Measurements from ENCODE around the gene ANXA2. TPM values are rescaled to one million over a fixed set of nuclear protein-coding genes. Genes with fewer than 3 reads are reported as not detected.

The ANXA2 gene
- total RNA-seq, 4 donors from 2014 or later, result 907 to 1,545 (median 1,123) TPM

DNA sequence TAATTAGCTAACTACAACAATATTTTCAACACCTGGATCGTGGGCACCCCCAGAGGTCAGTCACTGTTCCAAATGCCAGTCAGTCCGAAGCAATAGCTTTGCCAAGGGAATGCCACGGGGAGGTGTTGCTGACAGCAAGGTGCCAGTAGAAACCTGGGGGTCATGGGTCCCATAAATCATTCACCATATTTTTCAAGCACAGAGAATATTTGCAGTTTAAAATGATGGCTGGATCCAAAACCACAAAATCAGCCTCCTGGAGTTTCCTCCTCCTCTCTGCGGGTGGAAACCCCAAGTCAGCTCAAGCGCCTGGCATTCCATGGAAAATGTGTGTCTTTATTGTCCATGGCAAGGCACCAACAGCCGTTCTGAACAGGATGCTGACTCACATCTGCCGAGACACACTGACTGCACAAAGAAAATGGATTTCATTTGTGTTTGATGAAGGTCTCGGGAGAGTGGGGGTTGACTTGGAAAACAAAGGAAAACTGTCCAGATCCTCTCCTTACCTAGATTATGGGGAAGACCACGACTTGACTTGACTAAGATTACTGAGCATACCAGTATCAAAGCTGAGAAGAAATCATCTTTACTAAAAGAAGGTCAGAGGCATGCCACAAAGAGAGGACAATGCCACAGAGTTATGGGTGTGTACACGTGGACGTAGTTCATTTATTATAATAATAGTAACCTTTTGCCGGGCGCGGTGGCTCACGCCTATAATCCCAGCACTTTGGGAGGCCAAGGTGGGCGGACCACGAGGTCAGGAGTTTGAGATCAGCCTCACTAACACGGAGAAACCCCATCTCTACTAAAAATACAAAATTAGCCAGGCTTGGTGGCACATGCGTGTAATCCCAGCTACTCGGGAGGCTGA lies 26.4 kb downstream of the ANXA2 start:
- DNase-seq (ENCODE audit: low spot score), result peak; percentile 38
- ATAC-seq (ENCODE audit: low FRiP score), result peak; percentile 83
- TF ChIP-seq, protein P1, sequence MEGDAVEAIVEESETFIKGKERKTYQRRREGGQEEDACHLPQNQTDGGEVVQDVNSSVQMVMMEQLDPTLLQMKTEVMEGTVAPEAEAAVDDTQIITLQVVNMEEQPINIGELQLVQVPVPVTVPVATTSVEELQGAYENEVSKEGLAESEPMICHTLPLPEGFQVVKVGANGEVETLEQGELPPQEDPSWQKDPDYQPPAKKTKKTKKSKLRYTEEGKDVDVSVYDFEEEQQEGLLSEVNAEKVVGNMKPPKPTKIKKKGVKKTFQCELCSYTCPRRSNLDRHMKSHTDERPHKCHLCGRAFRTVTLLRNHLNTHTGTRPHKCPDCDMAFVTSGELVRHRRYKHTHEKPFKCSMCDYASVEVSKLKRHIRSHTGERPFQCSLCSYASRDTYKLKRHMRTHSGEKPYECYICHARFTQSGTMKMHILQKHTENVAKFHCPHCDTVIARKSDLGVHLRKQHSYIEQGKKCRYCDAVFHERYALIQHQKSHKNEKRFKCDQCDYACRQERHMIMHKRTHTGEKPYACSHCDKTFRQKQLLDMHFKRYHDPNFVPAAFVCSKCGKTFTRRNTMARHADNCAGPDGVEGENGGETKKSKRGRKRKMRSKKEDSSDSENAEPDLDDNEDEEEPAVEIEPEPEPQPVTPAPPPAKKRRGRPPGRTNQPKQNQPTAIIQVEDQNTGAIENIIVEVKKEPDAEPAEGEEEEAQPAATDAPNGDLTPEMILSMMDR (IDR thresholded peaks at IDR 0.05), result no peak

DNA sequence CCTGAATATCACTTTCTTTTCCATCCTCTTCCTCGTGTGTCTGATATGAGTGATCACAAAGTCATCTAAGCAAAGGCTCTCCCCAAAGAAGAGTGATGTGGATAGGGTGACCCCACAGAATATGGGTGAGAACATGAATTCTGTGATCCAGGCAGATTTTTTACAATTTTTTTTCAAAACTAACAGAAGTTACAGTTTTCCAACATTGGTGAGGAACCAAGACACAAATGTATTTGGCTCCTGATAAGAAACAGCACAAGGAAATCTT lies 27.0 kb downstream of the ANXA2 start:
- ATAC-seq (ENCODE audit: low FRiP score), result no peak
- DNase-seq (ENCODE audit: low spot score), result no peak
- TF ChIP-seq, protein P1 (IDR thresholded peaks at IDR 0.05), result no peak

DNA sequence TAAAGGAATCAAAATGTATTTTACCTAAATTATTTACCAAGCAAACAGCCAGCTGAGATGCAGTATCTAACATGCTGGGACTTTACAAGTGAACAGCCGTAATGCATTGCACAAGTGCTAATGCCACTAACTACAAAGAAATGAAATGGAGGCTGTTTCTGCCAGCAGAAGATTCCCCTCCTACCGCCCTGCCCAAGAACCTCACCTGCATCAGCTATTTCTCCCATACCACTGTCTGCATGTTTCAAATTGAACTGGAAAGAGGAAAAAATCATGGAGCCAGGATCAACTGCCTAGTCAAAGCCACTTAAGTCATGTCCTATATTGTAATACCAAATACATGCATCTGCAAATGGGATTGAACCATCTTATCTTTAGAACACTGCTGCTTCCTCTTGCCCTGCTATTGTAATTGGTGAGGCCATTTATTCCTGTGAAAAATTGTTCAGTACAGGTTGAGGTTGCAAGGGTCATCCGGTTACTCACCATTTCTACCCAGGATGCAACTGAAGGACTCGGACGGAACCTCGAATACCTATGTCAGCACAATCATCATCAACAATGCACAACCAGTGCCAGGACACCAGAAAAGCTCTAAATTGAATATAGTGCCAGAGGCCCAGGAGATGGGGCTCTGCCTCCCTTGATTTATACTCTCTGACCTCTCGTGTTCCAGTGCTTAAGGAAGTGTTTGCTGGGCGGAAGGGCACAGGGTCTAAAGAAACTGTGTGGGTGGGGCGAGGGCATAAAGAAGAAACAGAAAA lies 27.5 kb downstream of the ANXA2 start:
- TF ChIP-seq, protein P1 (IDR thresholded peaks at IDR 0.05), result peak in 1 of 3 donors; percentile 9
- ATAC-seq (ENCODE audit: low FRiP score) (peak; percentile 29), DNase-seq (ENCODE audit: low spot score) (no peak)

DNA sequence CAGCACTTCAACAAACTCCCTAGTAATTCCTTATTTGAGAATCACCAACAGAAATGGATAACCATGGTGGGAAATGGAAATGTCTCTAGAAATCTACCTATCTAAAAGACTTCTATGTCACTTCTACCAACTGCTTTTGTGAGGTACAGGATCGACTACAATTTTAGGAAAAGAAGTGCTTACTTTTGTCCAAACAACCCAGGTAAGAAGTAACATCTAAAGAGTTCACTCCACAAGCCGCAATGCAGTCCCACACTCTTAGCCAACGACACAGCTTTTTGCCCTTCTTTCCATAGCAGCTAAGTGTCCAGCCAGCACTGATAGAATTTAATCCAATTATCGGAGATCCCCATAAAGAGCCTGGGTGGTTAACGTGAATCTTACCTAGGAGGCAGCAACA lies 28.1 kb downstream of the ANXA2 start:
- no peak for DNase-seq (ENCODE audit: low spot score)
- ATAC-seq (ENCODE audit: low FRiP score), result no peak
- TF ChIP-seq, protein P1 (IDR thresholded peaks at IDR 0.05), result no peak

DNA sequence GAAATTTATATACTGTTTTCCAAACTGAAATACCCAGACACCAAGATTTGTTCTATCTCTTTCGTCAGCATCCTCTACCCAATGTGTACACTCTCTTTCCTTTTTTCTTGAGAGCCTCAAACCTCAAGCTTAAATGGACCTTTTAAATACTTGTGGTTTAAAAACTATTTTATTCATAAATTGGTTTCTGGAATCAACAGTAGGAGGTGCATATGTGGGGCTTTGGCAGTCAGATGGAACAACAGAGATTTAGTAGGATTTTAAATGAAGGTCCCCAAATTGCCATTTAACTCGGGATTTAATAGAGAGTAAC lies 33.2 kb downstream of the ANXA2 start:
- ATAC-seq (ENCODE audit: low FRiP score), result no peak

DNA sequence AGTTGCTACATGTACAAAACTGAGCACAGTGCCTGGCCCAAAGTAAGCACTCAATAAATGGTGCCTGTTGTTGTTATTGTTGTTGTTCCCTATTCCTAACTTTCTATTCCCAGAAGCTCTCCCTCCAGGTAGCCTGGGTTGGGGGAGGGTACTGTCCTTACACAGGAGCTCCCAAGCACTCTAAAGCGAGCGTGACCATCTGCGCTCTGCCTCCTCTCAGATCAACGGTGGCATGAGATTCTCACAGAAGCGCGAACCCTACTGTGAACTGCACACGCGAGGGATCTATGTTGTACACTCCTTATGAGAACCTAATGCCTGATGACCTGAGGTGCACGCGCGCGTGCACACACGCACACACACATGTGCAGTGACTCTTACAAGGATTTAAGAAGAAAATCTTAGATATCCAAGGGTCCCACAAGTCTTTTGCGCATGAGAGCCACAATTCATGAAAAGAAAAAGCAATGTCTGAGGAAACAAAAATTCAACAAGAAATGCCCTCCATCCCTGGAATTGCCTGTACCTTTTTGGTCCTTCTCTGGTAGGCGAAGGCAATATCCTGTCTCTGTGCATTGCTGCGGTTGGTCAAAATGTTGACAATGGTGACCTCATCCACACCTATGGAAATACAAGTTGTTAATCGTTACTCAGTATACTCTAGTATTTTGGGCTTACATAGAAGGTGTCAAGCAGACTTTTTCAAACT lies 33.7 kb downstream of the ANXA2 start:
- TF ChIP-seq, protein P1 (IDR thresholded peaks at IDR 0.05), result no peak
- DNase-seq (ENCODE audit: low spot score) (no peak), ATAC-seq (ENCODE audit: low FRiP score) (no peak)

More for the DNA sequence above, 33.2 kb downstream of the ANXA2 start:
- TF ChIP-seq, protein P1 (IDR thresholded peaks at IDR 0.05), result no peak
- DNase-seq (ENCODE audit: low spot score), result no peak

Data from omental fat pad (tissue), 4 donors.